ENCODE data around the gene FARS2.

Gene FARS2

DNA sequence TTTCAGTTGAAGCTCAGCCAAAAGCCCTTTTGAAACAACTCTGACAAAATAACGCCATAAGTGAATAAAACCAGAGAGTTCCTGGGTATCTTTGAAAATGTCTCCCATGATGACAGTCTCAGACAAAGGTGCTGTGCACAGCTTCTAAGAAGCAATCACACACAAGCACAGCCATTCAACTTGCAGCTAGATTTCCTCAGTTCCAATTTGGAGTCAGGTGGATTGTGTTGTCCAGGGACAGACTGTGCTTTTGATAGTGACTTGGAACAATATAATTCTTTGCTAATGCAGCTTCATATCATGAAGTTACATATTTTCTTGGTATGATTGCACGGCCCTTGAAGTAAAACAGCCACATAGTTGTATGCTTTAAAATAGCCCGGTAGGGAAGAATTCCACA lies 105.6 kb downstream of the FARS2 start:
- TF ChIP-seq, protein P1, sequence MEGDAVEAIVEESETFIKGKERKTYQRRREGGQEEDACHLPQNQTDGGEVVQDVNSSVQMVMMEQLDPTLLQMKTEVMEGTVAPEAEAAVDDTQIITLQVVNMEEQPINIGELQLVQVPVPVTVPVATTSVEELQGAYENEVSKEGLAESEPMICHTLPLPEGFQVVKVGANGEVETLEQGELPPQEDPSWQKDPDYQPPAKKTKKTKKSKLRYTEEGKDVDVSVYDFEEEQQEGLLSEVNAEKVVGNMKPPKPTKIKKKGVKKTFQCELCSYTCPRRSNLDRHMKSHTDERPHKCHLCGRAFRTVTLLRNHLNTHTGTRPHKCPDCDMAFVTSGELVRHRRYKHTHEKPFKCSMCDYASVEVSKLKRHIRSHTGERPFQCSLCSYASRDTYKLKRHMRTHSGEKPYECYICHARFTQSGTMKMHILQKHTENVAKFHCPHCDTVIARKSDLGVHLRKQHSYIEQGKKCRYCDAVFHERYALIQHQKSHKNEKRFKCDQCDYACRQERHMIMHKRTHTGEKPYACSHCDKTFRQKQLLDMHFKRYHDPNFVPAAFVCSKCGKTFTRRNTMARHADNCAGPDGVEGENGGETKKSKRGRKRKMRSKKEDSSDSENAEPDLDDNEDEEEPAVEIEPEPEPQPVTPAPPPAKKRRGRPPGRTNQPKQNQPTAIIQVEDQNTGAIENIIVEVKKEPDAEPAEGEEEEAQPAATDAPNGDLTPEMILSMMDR (IDR thresholded peaks at IDR 0.05; ENCODE audit: borderline replicate concordance, extremely low read depth, low read length, poor library complexity, severe bottlenecking): no peak
- TF ChIP-seq EZH2 (IDR thresholded peaks at IDR 0.05; ENCODE audit: borderline replicate concordance, low read depth, low read length, severe bottlenecking): no peak
- H3K36me3 ChIP-seq (ENCODE audit: insufficient read depth, low read length): peaks cover 13% of the 10 kb centered on the region
- H3K4me3 ChIP-seq (ENCODE audit: low read depth in 1 of 2, low read length in 2 of 2): no peak overlapping the region
- no peaks in the 10 kb centered on the region for H3K9me3 ChIP-seq (ENCODE audit: insufficient read depth, low read length, severe bottlenecking)
- no peaks in the 10 kb centered on the region for H3K79me2 ChIP-seq (ENCODE audit: insufficient read depth, low read length)
- no peaks in the 10 kb centered on the region for H3K27me3 ChIP-seq (ENCODE audit: insufficient read depth, low read length, poor library complexity)
- H2AFZ ChIP-seq (ENCODE audit: low read depth, low read length): no peak overlapping the region
- no peak overlapping the region for H3K9ac ChIP-seq (ENCODE audit: low read depth, low read length)
- peaks cover 5% of the 10 kb centered on the region; the same call in 1 of the 2 replicates for H4K20me1 ChIP-seq (ENCODE audit: insufficient read depth, low read length)
- DNase-seq (no peak), ATAC-seq (ENCODE audit: insufficient read depth, low read depth) (no peak)
- no peaks in the 10 kb centered on the region for H3K4me1 ChIP-seq (ENCODE audit: insufficient read depth, low read length)
- H3K4me2 ChIP-seq (ENCODE audit: insufficient read depth, low read length): no peak overlapping the region
- no peak overlapping the region for H3K27ac ChIP-seq (ENCODE audit: low read length)

DNA sequence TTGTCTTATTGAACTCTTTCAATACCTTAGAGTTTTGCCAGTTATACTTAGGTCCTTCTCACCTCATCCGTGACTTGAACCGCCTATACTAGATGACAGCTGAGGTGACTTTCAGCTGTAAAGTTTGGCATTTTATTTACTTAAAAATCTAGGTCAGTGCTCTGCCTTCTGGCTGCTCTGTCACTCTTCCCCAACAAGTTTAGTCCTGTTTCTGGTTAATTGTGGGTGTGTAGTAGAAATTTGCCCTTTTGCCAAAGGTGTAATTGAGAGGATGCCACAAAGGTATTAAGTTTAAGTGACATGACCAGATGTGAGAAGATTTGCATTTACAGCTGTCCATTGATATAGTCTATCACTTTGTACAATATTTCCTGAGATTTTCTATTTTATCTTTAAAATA lies 106.2 kb downstream of the FARS2 start:
- Histone ChIP-seq H3K27me3 (ENCODE audit: insufficient read depth, low read length, poor library complexity) (no peaks in the 10 kb centered on the region), H3K9ac (ENCODE audit: low read depth, low read length) (no peak overlapping the region), H3K27ac (ENCODE audit: low read length) (no peak overlapping the region), H3K4me2 (ENCODE audit: insufficient read depth, low read length) (no peak overlapping the region), H3K79me2 (ENCODE audit: insufficient read depth, low read length) (no peaks in the 10 kb centered on the region), H3K36me3 (ENCODE audit: insufficient read depth, low read length) (peaks cover 13% of the 10 kb centered on the region), H3K9me3 (ENCODE audit: insufficient read depth, low read length, severe bottlenecking) (no peaks in the 10 kb centered on the region), H3K4me1 (ENCODE audit: insufficient read depth, low read length) (no peaks in the 10 kb centered on the region), H2AFZ (ENCODE audit: low read depth, low read length) (no peak overlapping the region), H3K4me3 (ENCODE audit: low read depth in 1 of 2, low read length in 2 of 2) (no peak overlapping the region), H4K20me1 (ENCODE audit: insufficient read depth, low read length) (peaks cover 5% of the 10 kb centered on the region; the same call in 1 of the 2 replicates)
- TF ChIP-seq, protein P1 (IDR thresholded peaks at IDR 0.05; ENCODE audit: borderline replicate concordance, extremely low read depth, low read length, poor library complexity, severe bottlenecking): no peak
- no peak for TF ChIP-seq EZH2 (IDR thresholded peaks at IDR 0.05; ENCODE audit: borderline replicate concordance, low read depth, low read length, severe bottlenecking)
- DNase-seq (no peak), ATAC-seq (ENCODE audit: insufficient read depth, low read depth) (no peak)

DNA sequence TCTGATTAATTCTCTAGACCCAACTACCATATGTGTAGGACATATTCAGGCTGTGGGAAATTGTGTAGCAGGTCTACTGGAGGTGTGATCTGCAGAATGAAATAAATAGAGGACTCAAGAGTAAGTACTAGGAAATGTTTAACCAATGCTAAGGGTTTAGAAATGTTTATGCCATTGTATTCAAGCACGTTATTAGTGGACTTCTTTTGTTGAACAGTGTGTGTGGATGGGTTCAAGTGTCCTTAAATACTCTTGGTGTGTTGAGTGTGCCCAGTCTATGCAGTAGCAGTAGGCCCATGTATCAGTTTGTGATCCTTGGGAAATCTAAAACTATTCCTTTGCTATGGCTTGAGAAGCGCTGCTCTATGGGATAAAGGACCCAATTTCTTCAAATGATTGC lies 112.1 kb downstream of the FARS2 start:
- no peak for DNase-seq
- H3K27me3 ChIP-seq (ENCODE audit: insufficient read depth, low read length, poor library complexity): no peaks in the 10 kb centered on the region
- no peaks in the 10 kb centered on the region for H3K4me1 ChIP-seq (ENCODE audit: insufficient read depth, low read length)
- ATAC-seq (ENCODE audit: insufficient read depth, low read depth): no peak
- H3K27ac ChIP-seq (ENCODE audit: low read length): no peak overlapping the region
- H3K79me2 ChIP-seq (ENCODE audit: insufficient read depth, low read length): no peaks in the 10 kb centered on the region
- H4K20me1 ChIP-seq (ENCODE audit: insufficient read depth, low read length): peaks cover 2% of the 10 kb centered on the region; the same call in 1 of the 2 replicates
- H3K4me3 ChIP-seq (ENCODE audit: low read depth in 1 of 2, low read length in 2 of 2): no peak overlapping the region
- H3K36me3 ChIP-seq (ENCODE audit: insufficient read depth, low read length): peaks cover 11% of the 10 kb centered on the region
- H3K9me3 ChIP-seq (ENCODE audit: insufficient read depth, low read length, severe bottlenecking): no peaks in the 10 kb centered on the region
- H3K9ac ChIP-seq (ENCODE audit: low read depth, low read length): no peak overlapping the region
- no peak overlapping the region for H2AFZ ChIP-seq (ENCODE audit: low read depth, low read length)
- no peak for TF ChIP-seq EZH2 (IDR thresholded peaks at IDR 0.05; ENCODE audit: borderline replicate concordance, low read depth, low read length, severe bottlenecking)
- TF ChIP-seq, protein P1 (IDR thresholded peaks at IDR 0.05; ENCODE audit: borderline replicate concordance, extremely low read depth, low read length, poor library complexity, severe bottlenecking): no peak
- no peak overlapping the region for H3K4me2 ChIP-seq (ENCODE audit: insufficient read depth, low read length)

DNA sequence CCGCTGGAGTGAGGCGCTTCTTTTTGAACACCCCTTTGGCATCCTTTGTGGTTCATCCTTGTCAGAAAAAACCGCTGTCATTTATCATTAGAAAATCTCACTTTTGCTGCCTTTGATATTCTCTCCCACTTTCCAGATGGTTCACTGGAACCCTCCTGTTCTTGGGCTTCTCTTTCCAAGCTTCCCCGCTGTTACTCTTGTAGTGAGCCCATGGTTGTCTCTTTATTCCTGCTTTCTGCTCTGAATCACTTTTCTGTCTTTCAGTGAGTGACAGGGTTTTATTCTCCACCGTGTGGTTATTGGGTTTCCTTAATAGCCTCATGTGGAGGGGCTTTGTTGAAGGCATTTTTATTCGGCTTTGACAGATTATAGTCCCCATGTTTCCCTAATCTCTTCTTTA lies 117.0 kb downstream of the FARS2 start:
- no peak overlapping the region for H3K4me3 ChIP-seq (ENCODE audit: low read depth in 1 of 2, low read length in 2 of 2)
- no peaks in the 10 kb centered on the region for H3K27me3 ChIP-seq (ENCODE audit: insufficient read depth, low read length, poor library complexity)
- no peaks in the 10 kb centered on the region for H3K36me3 ChIP-seq (ENCODE audit: insufficient read depth, low read length)
- H3K79me2 ChIP-seq (ENCODE audit: insufficient read depth, low read length): no peaks in the 10 kb centered on the region
- no peak overlapping the region for H3K27ac ChIP-seq (ENCODE audit: low read length)
- no peaks in the 10 kb centered on the region for H3K9me3 ChIP-seq (ENCODE audit: insufficient read depth, low read length, severe bottlenecking)
- no peak overlapping the region for H3K9ac ChIP-seq (ENCODE audit: low read depth, low read length)
- DNase-seq (no peak), ATAC-seq (ENCODE audit: insufficient read depth, low read depth) (no peak)
- no peak for TF ChIP-seq EZH2 (IDR thresholded peaks at IDR 0.05; ENCODE audit: borderline replicate concordance, low read depth, low read length, severe bottlenecking)
- TF ChIP-seq, protein P1 (IDR thresholded peaks at IDR 0.05; ENCODE audit: borderline replicate concordance, extremely low read depth, low read length, poor library complexity, severe bottlenecking): no peak
- no peak overlapping the region for H3K4me2 ChIP-seq (ENCODE audit: insufficient read depth, low read length)
- peaks cover 6% of the 10 kb centered on the region; the same call in 1 of the 2 replicates for H4K20me1 ChIP-seq (ENCODE audit: insufficient read depth, low read length)
- H2AFZ ChIP-seq (ENCODE audit: low read depth, low read length): no peak overlapping the region
- no peaks in the 10 kb centered on the region for H3K4me1 ChIP-seq (ENCODE audit: insufficient read depth, low read length)
